ENCODE results near the gene FAM228A.

Gene FAM228A

GRCh38 chr2:24203787-24204150 is 28.9 kb downstream of the FAM228A start:
- no peak overlapping the region for H3K27ac ChIP-seq (ENCODE audit: extremely low read depth, low read depth, low read length)
- POLR2A ChIA-PET = no interaction called here
- H3K4me3 ChIP-seq (ENCODE audit: low read depth, low read length) = no peak overlapping the region
- H3K9me3 ChIP-seq (ENCODE audit: control insufficient read depth, insufficient read depth, low read depth, low read length) = no peaks in the 10 kb centered on the region
- H3K36me3 ChIP-seq (ENCODE audit: control insufficient read depth in 2 of 2, insufficient read depth in 1 of 2, low read length in 2 of 2) = peaks cover 0 to 27% of the 10 kb centered on the region in 2 experiments; a peak in 2 of 3 replicates
- CTCF ChIA-PET = interaction anchor here (1.0 to 1.8 kb wide), 2 partner anchors 14 to 95 kb away, joined by 3 to 5 read pairs; no protein-coding TSS in a partner anchor
- TF ChIP-seq ZNF544 (tag by site-specific recombination; IDR thresholded peaks at IDR 0.05) (no peak), BCL11A (tag by site-specific recombination; IDR thresholded peaks at IDR 0.05; ENCODE audit: low read depth) (no peak), ZNF10 (tag by site-specific recombination; IDR thresholded peaks at IDR 0.05) (no peak), ZBTB1 (tag by site-specific recombination; IDR thresholded peaks at IDR 0.05) (no peak), ZNF488 (tag by site-specific recombination; IDR thresholded peaks at IDR 0.05) (no peak), ZNF76 (tag by site-specific recombination; IDR thresholded peaks at IDR 0.05; ENCODE audit: borderline replicate concordance, low read depth) (no peak), ZNF311 (tag by site-specific recombination; IDR thresholded peaks at IDR 0.05; ENCODE audit: borderline replicate concordance) (no peak), ZFP69B (tag by site-specific recombination; IDR thresholded peaks at IDR 0.05) (no peak), ZNF639 (tag by site-specific recombination; IDR thresholded peaks at IDR 0.05) (no peak), ZSCAN30 (tag by site-specific recombination; IDR thresholded peaks at IDR 0.05) (no peak), ZBTB6 (tag by site-specific recombination; IDR thresholded peaks at IDR 0.05) (no peak)
- H3K4me1 ChIP-seq (ENCODE audit: control insufficient read depth, insufficient read depth, low read length) = no peaks in the 10 kb centered on the region

- ChIA-PET CTCF (no interaction called here), POLR2A (no interaction called here)
- Histone ChIP-seq H3K4me3 (ENCODE audit: low read depth, low read length) (no peak overlapping the region), H3K36me3 (ENCODE audit: control insufficient read depth in 2 of 2, insufficient read depth in 1 of 2, low read length in 2 of 2) (peaks cover 0 to 35% of the 10 kb centered on the region in 2 experiments; a peak in 2 of 3 replicates), H3K4me1 (ENCODE audit: control insufficient read depth, insufficient read depth, low read length) (no peaks in the 10 kb centered on the region), H3K9me3 (ENCODE audit: control insufficient read depth, insufficient read depth, low read depth, low read length) (no peaks in the 10 kb centered on the region), H3K27ac (ENCODE audit: extremely low read depth, low read depth, low read length) (no peak overlapping the region)
- no peak for TF ChIP-seq PRDM2 (tag by site-specific recombination; IDR thresholded peaks at IDR 0.05; ENCODE audit: borderline replicate concordance)
- TF ChIP-seq ZNF596 (tag by site-specific recombination; IDR thresholded peaks at IDR 0.05) = no peak
- no peak for TF ChIP-seq KLF8 (tag by site-specific recombination; IDR thresholded peaks at IDR 0.05)
- no peak for TF ChIP-seq ZNF426 (tag by site-specific recombination; IDR thresholded peaks at IDR 0.05)
- TF ChIP-seq YY2 (tag by site-specific recombination; IDR thresholded peaks at IDR 0.05) = no peak
- no peak for TF ChIP-seq ZNF362 (tag by site-specific recombination; IDR thresholded peaks at IDR 0.05)
These were observed 29.7 kb downstream of the FAM228A start for GRCh38 chr2:24204505-24204904.

All from HEK293 (cell line).